H1 (cell line): ENCODE data around the gene ADAMTS9. TPM values are rescaled to one million over a fixed set of nuclear protein-coding genes. Genes with fewer than 3 reads are reported as not detected.

Experiments used
- BRCA1 ChIP-seq: IDR thresholded peaks from 2 replicates; pipeline ENCODE4 v1.6.1; 2012; ENCODE audit warnings: low read depth, low read length, improper control_type of control experiment
- CTBP2 ChIP-seq: IDR thresholded peaks from 2 replicates; pipeline ENCODE4 v1.7.0; 2011; ENCODE audit warnings: borderline replicate concordance, mild to moderate bottlenecking, moderate library complexity, mixed read lengths, low read length; ENCODE audit not compliant: insufficient read depth, insufficient read length
- EP300 ChIP-seq, 2 experiments: IDR thresholded peaks; 1 replicate in 1 of 2; 2 replicates in 1 of 2; pipeline ENCODE4 v1.6.1; 2011 to 2012; ENCODE audit warnings: low read depth in 2 of 2, low read length in 2 of 2, mild to moderate bottlenecking in 2 of 2, borderline replicate concordance in 1 of 2, inconsistent platforms in 1 of 2, moderate library complexity in 1 of 2
- KDM1A ChIP-seq: fragments of 200-600, 300-600 bp; sonication (generic); IDR thresholded peaks from 2 replicates; pipeline ENCODE4 v1.7.1; 2016; ENCODE audit warnings: mild to moderate bottlenecking, low read length, borderline replicate concordance
- KDM5A ChIP-seq: fragments of 200-600 bp; IDR thresholded peaks from 2 replicates; pipeline ENCODE4 v1.7.1; 2012; ENCODE audit warnings: mild to moderate bottlenecking, low read length, inconsistent platforms, mixed read lengths
- RAD21 ChIP-seq, 2 experiments: IDR thresholded peaks in 1 of 2; conservative IDR thresholded peaks in 1 of 2; 2 replicates each; pipeline ENCODE4 v1.6.1; 2011; ENCODE audit warnings: low read depth in 2 of 2, low read length in 2 of 2, improper control_type of control experiment in 1 of 2, inconsistent platforms in 1 of 2, mild to moderate bottlenecking in 1 of 2, moderate library complexity in 1 of 2
- polyA plus RNA-seq, 7 experiments: library from polyadenylated mRNA; depleted of rRNA in 3 of 7; stranded (reverse) in 5 of 7; unstranded in 2 of 7; fragments of >200 nt in 5 of 7; fragments of 200-250 nt in 2 of 7; gene quantifications; 1 replicate in 5 of 7; 2 replicates in 1 of 7; 4 replicates in 1 of 7; pipeline versions ENCODE4 v1.2.1 to v1.2.3, GENCODE V29; 2011 to 2013; ENCODE audit warnings: missing spikeins in 2 of 7, mixed read lengths in 2 of 7
- total RNA-seq: library from RNA; stranded (reverse); fragmentation: NEBNext Ultra II Directional; extraction: Animal tissue kit (Norgen Biotek cat#: 25700); gene quantifications from 2 replicates; pipeline ENCODE4 v1.2.1, GENCODE V29; 2021

Gene ADAMTS9
- total and polyA plus RNA-seq, 2 of the 8 experiments (the other 6 are each of a cell fraction or from before 2014, with no cell fraction given) = 0.20 to 0.41 TPM

DNA sequence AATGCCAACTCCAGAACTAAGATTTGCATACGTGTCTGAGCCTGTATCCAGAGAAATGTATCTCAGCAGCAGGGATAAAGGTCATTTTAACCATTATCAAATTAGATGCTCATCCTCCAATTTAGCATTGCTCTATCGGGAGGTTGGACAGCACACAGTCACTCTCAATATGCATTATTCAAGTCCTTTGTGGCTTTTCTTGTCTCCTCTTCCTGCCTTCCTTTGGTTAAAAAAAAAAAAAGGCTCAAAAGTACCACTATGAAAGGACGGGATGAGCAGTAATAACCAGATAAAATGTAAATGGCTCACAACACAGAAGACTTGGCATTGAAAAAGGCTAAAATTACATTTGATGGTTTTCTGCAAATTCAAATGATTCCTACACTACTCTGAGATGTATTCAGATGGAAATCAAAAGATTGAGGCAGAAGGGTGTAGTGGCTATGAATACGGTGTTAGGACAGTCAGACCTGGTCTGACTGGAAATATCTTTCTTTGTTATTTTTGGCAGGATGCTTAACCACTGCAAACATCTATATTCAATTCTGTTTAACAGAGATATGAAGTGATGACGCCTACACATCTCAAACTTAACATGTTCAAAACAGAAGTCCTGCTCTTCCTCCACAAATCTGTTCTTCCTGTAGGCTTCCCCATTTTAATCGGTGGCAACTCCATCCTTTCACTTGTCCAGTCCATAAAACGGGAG lies 109.6 kb downstream of the ADAMTS9 start (continued):
- no peak for TF ChIP-seq CTBP2
- TF ChIP-seq EP300 (IDR thresholded peaks at IDR 0.05; ENCODE audit: borderline replicate concordance in 1 of 2, low read depth in 2 of 2, low read length in 2 of 2) = no peak
- TF ChIP-seq BRCA1 = no peak
- TF ChIP-seq RAD21 (IDR thresholded peaks at IDR 0.05 in 1 of 2, conservative IDR thresholded peaks at IDR 0.05 in 1 of 2; ENCODE audit: low read depth in 2 of 2, low read length in 2 of 2) = no peak
- no peak for TF ChIP-seq KDM1A
- no peak for TF ChIP-seq KDM5A
- TF ChIP-seq, all 59 proteins: peak for 0
